Smooth muscle cell of the brain vasculature (primary cell): ENCODE results near the gene BCL6B.

Experiments
- DNase-seq: peaks from one replicate; pipeline ENCODE4 v3.0.0-alpha.2; 2012; ENCODE audit warnings: low read depth, low spot score

The BCL6B gene

DNA sequence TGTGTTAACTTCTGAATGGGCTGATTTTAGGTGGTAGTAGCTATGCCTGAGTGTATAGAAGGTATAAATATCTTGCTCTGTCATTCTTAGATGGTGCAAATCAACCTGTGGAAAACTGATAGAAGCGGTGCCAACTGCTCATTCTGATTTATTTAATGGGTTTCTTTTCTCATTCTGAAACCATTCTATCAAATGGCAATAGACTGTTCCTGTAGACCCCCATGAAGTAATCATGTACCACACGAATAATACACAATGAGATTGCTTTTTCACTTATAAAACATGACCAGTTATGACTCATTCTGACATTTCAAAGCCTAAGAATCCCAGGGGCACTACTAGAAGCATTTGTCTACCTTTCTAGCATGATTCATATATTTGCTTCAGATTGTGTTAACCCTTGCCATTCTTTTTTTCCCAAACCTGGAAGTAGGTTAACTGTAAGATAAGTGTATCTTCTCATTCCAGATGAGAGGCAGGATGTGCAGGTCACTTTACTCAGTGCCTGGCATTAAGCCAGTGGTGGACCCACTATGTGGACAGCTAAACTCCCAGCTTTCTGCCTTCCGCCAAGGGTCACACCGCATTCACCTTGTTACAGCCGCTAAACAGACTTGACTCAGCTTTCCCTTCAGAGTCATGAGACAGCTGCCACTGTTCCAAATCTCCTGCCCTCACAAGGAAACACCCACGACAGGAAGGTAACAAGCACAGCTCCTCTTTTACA, 37.5 kb downstream of the BCL6B start:
- no peak for DNase-seq

DNA sequence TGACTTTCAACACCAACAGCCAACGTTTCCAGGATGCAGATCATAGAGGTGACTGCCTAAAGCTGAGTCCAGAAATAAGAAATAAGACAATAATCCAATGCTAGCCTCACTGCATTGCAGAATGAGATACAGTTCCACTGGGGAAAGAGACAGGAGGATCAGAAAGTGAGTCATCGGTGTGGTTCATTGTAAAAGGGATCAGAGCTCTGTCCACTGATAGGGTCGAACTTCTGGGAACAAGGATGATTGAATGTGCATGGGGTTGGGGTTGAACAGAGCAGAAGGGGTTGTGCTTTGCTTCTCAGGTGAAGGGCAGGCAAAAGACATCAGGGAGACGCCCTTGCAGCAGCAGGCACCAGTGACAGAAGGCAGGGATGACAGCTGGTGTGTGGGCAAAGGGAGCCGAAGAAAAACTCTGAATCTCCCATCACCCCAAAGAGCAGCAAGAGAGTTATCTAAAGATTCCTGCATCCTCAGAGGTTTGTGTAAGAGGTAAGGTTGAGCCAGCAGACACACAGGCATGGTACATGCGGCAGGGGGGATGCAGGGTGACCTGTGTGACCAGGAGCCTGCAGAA, 40.8 kb downstream of the BCL6B start:
- DNase-seq = no peak

DNA sequence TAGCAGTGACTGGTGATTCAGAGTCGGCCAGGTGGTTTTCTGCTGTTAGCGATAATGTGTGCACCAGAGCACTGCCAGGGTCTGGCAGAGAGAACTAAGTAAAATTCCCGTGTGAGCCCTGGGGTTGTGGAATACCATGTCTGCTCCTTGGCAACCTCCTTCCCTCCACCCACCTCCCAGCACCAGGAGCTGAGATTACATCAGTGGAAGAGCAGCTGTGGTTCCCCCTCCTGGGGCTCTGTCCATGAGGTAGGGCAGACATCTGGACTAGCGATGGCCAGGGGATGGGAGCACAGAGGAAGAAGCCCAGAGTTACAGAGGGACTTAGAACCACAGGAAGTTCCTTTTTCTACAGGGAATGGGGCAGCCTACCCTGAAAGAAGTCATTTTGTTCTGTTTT, 41.4 kb downstream of the BCL6B start:
- DNase-seq = no peak

DNA sequence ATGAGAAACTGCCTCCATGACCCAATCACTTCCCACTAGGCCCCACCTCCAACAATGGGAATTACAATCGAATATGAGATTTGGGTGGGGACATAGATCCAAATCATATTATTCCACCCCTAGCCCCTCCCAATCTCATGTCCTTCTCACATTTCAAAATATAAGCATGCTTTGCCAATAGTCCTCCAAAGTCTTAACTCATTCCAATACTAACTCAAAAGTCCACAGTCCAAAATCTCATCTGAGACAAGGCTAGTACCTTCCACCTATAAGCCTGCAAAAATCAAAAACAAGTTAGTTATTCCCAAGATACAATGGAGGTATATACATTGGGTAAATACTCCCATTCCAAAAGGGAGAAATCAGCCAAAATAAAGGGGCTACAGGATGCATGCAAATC, 44.3 kb downstream of the BCL6B start:
- no peak for DNase-seq

GRCh38 chr17:7068268-7068667, 45.4 kb downstream of the BCL6B start:
- no peak for DNase-seq

DNA sequence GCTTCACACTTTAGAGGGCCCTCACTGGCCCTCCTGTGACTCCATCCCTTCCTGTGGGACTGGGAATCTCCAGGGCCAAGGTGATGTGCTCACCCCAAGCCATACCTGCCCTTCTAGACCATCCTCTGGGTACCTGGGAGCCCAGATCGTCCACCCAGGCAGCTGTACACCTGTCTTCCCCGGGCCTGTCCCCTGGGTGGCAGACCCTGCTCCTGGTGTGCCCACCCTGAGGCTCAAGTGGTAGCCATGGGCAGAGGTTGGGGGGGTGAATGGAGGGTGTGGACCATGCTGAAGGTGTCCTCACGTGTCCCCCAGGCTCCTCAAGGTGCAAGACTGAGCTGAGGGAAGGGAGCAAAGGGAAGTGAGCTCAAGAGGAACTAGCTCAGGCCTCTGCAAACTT, 47.9 kb downstream of the BCL6B start:
- DNase-seq = no peak

DNA sequence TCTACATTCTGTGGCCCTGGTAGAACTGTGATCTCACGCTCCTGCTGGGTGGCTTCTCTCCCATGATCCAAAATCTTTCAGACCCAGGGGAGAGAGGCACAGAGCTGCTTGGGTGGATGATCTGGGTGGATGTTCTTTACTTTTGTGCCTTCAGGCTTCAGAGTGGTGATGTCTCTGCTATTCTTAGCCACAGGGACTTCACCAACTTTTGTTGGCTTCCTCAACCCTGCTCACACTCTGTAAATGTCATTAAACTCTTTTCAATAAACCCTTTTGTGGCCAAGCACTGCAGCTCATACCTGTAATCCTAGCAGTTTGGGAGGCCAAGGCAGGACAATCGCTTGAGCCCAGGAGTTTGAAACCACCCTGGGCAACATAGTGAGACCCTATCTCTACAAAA, 49.6 kb downstream of the BCL6B start:
- no peak for DNase-seq

DNA sequence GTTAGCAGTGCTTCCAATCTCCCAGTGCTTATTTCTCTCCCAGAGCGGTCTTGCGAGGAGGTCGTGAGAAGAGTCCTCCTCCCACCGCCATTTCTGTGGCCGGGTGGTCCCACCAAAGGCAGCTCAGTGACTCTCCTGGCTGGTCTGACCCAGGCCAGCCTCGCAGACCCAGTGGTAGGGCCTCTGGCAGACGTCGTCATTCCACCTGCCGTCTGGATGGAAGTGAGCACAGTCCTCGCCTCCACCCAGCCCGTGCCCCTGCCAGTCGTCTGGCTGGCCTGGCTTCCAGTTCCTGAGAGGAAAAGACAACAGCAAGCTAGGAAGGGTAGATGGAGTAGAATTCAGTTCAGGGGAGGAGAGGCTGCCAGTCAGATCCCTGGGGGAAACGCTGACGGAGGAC, 52.1 kb downstream of the BCL6B start:
- DNase-seq = no peak

DNA sequence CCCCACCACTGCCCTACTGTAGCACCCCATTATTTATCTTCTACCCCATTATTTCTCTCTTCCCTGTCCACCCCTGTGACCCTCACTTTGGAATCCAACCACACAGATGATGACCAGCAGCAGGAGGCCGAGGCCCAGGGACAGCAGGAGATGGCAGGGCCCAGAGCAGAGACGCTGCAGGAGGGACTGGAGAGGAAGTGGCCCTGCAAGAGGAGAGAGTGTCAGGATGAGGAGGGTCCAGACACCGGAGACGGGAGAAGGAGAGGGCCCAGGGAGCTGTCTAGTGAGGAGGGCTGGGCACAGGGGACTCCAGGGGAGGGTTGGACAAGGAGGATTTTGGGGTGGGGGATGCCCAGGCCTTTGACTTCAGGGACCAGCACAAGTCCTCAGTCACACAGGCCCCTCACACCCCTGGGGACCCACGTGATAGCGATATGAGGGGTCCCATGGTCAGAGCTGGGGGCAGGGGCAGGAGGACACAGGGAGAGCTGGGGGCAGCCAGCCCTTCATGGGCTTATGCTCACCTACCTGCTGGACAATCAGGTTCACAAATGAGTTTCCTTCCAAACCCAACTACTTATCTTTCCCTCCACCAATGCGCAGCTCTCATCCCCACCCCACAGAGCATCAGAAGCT, 55.2 kb downstream of the BCL6B start:
- DNase-seq = no peak

DNA sequence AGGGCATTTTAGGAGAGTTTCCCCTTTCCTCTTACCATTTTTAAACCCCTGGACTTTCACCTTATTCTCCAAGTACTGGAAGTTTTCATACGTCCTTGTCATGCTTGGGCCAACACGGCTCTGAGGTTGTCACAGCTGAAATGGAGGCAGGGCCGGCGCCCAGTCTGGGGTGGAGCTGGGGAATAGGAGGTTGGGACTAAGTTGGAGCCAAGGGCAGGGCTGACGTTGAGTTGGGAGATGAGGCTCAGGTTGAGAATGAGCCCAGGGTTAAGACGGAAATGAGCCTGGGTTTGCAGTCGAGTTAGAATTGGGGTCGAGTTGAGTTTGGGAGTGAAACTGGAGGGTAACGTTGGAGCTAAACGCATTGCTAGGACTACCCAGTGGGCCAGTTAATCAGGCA, 55.9 kb downstream of the BCL6B start:
- DNase-seq = no peak
